Measurements from ENCODE around the gene ZSCAN21.

GRCh38 chr7:100102950-100103840, 53.6 kb downstream of the ZSCAN21 start:
- no peak for TF ChIP-seq POLR2A (IDR thresholded peaks at IDR 0.05)
- TF ChIP-seq CTCF (IDR thresholded peaks at IDR 0.05): no peak

Data from body of pancreas (tissue), 4 donors.